ENCODE results near the gene TOMT.

Gene TOMT

DNA sequence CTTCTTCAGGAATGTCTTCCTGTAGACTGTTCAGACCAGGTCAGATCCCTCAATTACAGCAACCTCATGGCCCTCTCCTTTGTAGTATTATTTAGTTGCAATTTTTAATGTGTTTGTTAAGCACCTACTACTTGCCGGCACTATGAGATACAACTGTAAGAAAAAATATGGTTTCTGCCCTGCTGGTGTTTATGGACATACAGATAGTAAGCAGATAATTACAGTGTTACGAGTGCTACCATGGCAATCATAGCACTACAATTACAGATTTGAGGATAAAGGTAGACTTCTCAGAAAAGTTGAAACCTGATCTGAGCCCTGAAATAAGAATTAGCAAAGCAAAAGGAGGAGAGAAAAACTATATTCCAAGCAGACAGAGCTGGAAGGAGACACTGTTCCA is 22.3 kb upstream of the TOMT start:
- no peak overlapping the region for H3K4me3 ChIP-seq (replicated peaks; ENCODE audit: insufficient read depth, low read length)
- DNase-seq (ENCODE audit: low read depth in 1 of 2, low spot score in 1 of 2), result no peak
- no peaks in the 10 kb centered on the region for H3K27me3 ChIP-seq (ENCODE audit: insufficient read depth, poor library complexity, severe bottlenecking)
- no peak for TF ChIP-seq SPI1 (IDR thresholded peaks at IDR 0.05; ENCODE audit: borderline replicate concordance, low read depth)
- no peak for TF ChIP-seq GABPA (IDR thresholded peaks at IDR 0.05; ENCODE audit: low read depth)
- TF ChIP-seq, protein P1, sequence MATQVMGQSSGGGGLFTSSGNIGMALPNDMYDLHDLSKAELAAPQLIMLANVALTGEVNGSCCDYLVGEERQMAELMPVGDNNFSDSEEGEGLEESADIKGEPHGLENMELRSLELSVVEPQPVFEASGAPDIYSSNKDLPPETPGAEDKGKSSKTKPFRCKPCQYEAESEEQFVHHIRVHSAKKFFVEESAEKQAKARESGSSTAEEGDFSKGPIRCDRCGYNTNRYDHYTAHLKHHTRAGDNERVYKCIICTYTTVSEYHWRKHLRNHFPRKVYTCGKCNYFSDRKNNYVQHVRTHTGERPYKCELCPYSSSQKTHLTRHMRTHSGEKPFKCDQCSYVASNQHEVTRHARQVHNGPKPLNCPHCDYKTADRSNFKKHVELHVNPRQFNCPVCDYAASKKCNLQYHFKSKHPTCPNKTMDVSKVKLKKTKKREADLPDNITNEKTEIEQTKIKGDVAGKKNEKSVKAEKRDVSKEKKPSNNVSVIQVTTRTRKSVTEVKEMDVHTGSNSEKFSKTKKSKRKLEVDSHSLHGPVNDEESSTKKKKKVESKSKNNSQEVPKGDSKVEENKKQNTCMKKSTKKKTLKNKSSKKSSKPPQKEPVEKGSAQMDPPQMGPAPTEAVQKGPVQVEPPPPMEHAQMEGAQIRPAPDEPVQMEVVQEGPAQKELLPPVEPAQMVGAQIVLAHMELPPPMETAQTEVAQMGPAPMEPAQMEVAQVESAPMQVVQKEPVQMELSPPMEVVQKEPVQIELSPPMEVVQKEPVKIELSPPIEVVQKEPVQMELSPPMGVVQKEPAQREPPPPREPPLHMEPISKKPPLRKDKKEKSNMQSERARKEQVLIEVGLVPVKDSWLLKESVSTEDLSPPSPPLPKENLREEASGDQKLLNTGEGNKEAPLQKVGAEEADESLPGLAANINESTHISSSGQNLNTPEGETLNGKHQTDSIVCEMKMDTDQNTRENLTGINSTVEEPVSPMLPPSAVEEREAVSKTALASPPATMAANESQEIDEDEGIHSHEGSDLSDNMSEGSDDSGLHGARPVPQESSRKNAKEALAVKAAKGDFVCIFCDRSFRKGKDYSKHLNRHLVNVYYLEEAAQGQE (IDR thresholded peaks at IDR 0.05; ENCODE audit: insufficient replicate concordance, low read depth), result no peak
- TF ChIP-seq, protein P2, sequence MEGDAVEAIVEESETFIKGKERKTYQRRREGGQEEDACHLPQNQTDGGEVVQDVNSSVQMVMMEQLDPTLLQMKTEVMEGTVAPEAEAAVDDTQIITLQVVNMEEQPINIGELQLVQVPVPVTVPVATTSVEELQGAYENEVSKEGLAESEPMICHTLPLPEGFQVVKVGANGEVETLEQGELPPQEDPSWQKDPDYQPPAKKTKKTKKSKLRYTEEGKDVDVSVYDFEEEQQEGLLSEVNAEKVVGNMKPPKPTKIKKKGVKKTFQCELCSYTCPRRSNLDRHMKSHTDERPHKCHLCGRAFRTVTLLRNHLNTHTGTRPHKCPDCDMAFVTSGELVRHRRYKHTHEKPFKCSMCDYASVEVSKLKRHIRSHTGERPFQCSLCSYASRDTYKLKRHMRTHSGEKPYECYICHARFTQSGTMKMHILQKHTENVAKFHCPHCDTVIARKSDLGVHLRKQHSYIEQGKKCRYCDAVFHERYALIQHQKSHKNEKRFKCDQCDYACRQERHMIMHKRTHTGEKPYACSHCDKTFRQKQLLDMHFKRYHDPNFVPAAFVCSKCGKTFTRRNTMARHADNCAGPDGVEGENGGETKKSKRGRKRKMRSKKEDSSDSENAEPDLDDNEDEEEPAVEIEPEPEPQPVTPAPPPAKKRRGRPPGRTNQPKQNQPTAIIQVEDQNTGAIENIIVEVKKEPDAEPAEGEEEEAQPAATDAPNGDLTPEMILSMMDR (IDR thresholded peaks at IDR 0.05; ENCODE audit: insufficient read depth, low read length), result no peak
- no peak for TF ChIP-seq POLR2AphosphoS5 (IDR thresholded peaks at IDR 0.05; ENCODE audit: low read depth)
- H3K27ac ChIP-seq (replicated peaks), result no peak overlapping the region

DNA sequence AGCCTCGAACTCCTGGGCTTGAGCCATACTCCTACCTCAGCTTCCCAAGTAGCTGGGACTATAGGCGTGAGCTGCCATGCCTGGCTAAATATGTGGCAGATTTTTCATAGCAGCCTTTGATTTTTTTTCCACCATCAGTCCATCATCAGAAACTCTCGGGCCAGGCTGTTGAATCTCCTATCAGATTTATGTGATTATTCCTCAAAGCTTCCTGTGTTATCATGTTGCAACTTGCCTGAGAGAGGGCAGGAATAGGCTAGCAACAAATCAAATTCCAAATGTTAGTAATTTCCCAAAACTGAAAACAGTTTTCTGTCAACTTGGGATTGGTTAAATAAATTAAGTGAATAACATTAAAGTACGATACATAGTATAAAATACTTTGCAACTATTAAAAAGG is 21.6 kb upstream of the TOMT start:
- TF ChIP-seq POLR2AphosphoS5 (IDR thresholded peaks at IDR 0.05; ENCODE audit: low read depth) (no peak), SPI1 (IDR thresholded peaks at IDR 0.05; ENCODE audit: borderline replicate concordance, low read depth) (no peak), GABPA (IDR thresholded peaks at IDR 0.05; ENCODE audit: low read depth) (no peak)
- TF ChIP-seq, protein P1 (IDR thresholded peaks at IDR 0.05; ENCODE audit: insufficient replicate concordance, low read depth), result no peak
- TF ChIP-seq, protein P2 (IDR thresholded peaks at IDR 0.05; ENCODE audit: insufficient read depth, low read length), result no peak
- no peak overlapping the region for H3K27ac ChIP-seq (replicated peaks)
- H3K4me3 ChIP-seq (replicated peaks; ENCODE audit: insufficient read depth, low read length), result no peak overlapping the region
- H3K27me3 ChIP-seq (ENCODE audit: insufficient read depth, poor library complexity, severe bottlenecking), result no peaks in the 10 kb centered on the region
- no peak for DNase-seq (ENCODE audit: low read depth in 1 of 2, low spot score in 1 of 2)

DNA sequence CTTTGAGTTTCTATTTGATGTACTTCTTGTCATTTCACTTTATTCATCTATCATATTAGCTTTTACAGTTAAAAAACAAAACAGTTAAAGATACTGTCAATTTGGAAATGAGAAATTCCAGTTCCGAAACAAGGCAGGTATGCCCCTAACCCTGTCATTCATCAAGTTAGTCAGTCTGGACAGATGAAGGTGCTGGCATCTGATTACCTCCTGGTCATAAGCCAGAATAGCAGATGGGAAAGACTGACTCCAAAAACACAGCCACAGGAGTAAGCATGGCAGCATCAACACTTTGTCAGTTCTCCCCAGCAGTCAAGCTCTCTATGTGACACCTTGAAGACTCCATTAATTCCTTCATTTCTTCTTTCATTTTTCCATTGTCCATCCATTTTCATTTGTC is 20.8 kb upstream of the TOMT start:
- no peaks in the 10 kb centered on the region for H3K27me3 ChIP-seq (ENCODE audit: insufficient read depth, poor library complexity, severe bottlenecking)

More for the DNA sequence above, 20.8 kb upstream of the TOMT start:
- no peak for DNase-seq (ENCODE audit: low read depth in 1 of 2, low spot score in 1 of 2)
- TF ChIP-seq, protein P1 (IDR thresholded peaks at IDR 0.05; ENCODE audit: insufficient replicate concordance, low read depth), result no peak
- no peak for TF ChIP-seq SPI1 (IDR thresholded peaks at IDR 0.05; ENCODE audit: borderline replicate concordance, low read depth)
- TF ChIP-seq POLR2AphosphoS5 (IDR thresholded peaks at IDR 0.05; ENCODE audit: low read depth), result no peak
- TF ChIP-seq GABPA (IDR thresholded peaks at IDR 0.05; ENCODE audit: low read depth), result no peak
- TF ChIP-seq, protein P2 (IDR thresholded peaks at IDR 0.05; ENCODE audit: insufficient read depth, low read length), result no peak
- Histone ChIP-seq H3K4me3 (replicated peaks; ENCODE audit: insufficient read depth, low read length) (no peak overlapping the region), H3K27ac (replicated peaks) (no peak overlapping the region)
